ENCODE measurements around the gene TRIP12.
"Not testable (repeated sequence)": the region's sequence is repeated elsewhere in the genome, so short reads cannot be mapped to it uniquely, and the experiment has no call there.

The TRIP12 gene

GRCh38 chr2:229835596-229836283, 86.1 kb downstream of the TRIP12 start:
- in situ Hi-C loops (cut with HindIII; ENCODE audit: low sequenced_read_pairs): no loop called here

GRCh38 chr2:229834368-229834767, 87.4 kb downstream of the TRIP12 start:
- in situ Hi-C loops (cut with HindIII; ENCODE audit: low sequenced_read_pairs): not testable (repeated sequence)

GRCh38 chr2:229832510-229832898, 89.3 kb downstream of the TRIP12 start:
- in situ Hi-C loops (cut with HindIII; ENCODE audit: low sequenced_read_pairs): no loop called here

- in situ Hi-C loops (cut with HindIII; ENCODE audit: low sequenced_read_pairs): no loop called here
These were observed 89.9 kb downstream of the TRIP12 start for GRCh38 chr2:229831805-229832509.

GRCh38 chr2:229825476-229825875, 96.3 kb downstream of the TRIP12 start:
- in situ Hi-C loops (cut with HindIII; ENCODE audit: low sequenced_read_pairs): no loop called here

- in situ Hi-C loops (cut with HindIII; ENCODE audit: low sequenced_read_pairs): no loop called here
These were observed 100.5 kb downstream of the TRIP12 start for GRCh38 chr2:229821316-229821715.

- in situ Hi-C loops (cut with HindIII; ENCODE audit: low sequenced_read_pairs): no loop called here
These were observed 103.6 kb downstream of the TRIP12 start for GRCh38 chr2:229818230-229818629.

GRCh38 chr2:229815858-229816257, 106.0 kb downstream of the TRIP12 start:
- in situ Hi-C loops (cut with HindIII; ENCODE audit: low sequenced_read_pairs): no loop called here

GRCh38 chr2:229815342-229815741, 106.5 kb downstream of the TRIP12 start:
- in situ Hi-C loops (cut with HindIII; ENCODE audit: low sequenced_read_pairs): no loop called here

- in situ Hi-C loops (cut with HindIII; ENCODE audit: low sequenced_read_pairs): no loop called here
These were observed 111.0 kb downstream of the TRIP12 start for GRCh38 chr2:229810786-229811185.

GRCh38 chr2:229805559-229805958, 116.2 kb downstream of the TRIP12 start:
- in situ Hi-C loops (cut with HindIII; ENCODE audit: low sequenced_read_pairs): loop anchor here (5.0 kb wide), 1 partner anchor 37 kb away; no protein-coding TSS in a partner anchor

- in situ Hi-C loops (cut with HindIII; ENCODE audit: low sequenced_read_pairs): no loop called here
These were observed 119.0 kb downstream of the TRIP12 start for GRCh38 chr2:229802785-229803184.

- in situ Hi-C loops (cut with HindIII; ENCODE audit: low sequenced_read_pairs): no loop called here
These were observed 120.6 kb downstream of the TRIP12 start for GRCh38 chr2:229800997-229801754.

- in situ Hi-C loops (cut with HindIII; ENCODE audit: low sequenced_read_pairs): no loop called here
These were observed 123.2 kb downstream of the TRIP12 start for GRCh38 chr2:229798446-229799155.

GRCh38 chr2:229795058-229795457, 126.8 kb downstream of the TRIP12 start:
- in situ Hi-C loops (cut with HindIII; ENCODE audit: low sequenced_read_pairs): no loop called here

- in situ Hi-C loops (cut with HindIII; ENCODE audit: low sequenced_read_pairs): no loop called here
These were observed 127.2 kb downstream of the TRIP12 start for GRCh38 chr2:229794636-229795035.

GRCh38 chr2:229786289-229786688, 135.5 kb downstream of the TRIP12 start:
- in situ Hi-C loops (cut with HindIII; ENCODE audit: low sequenced_read_pairs): not testable (repeated sequence)

GRCh38 chr2:229784791-229785190, 137.0 kb downstream of the TRIP12 start:
- in situ Hi-C loops (cut with HindIII; ENCODE audit: low sequenced_read_pairs): no loop called here

GRCh38 chr2:229783108-229783721, 138.6 kb downstream of the TRIP12 start:
- in situ Hi-C loops (cut with HindIII; ENCODE audit: low sequenced_read_pairs): no loop called here

Measured in endothelial cell of hepatic sinusoid (primary cell).